Endometrial microvascular endothelial cells (primary cell): ENCODE results near the gene NKX2-2. TPM values are rescaled to one million over a fixed set of nuclear protein-coding genes. Genes with fewer than 3 reads are reported as not detected.

Source experiments
- in situ Hi-C: cut with HindIII; loops from 2 replicates; pipeline ENCODE4 v1.10.0; 2017; ENCODE audit warnings: low sequenced_read_pairs, low pct_unique_long_range_greater_than_20kb; ENCODE audit errors: inconsistent ontology term
- total RNA-seq: library from RNA; depleted of rRNA; stranded (reverse); fragments of >200 nt; gene quantifications from one replicate; pipeline ENCODE4 v1.2.3, GENCODE V29; 2015; ENCODE audit errors: inconsistent ontology term

The NKX2-2 gene
- total RNA-seq, 1 donor from 2014 or later = not detected

GRCh38 chr20:21523281-21523868 is 9.5 kb upstream of the NKX2-2 start:
- in situ Hi-C loops = no loop called here

DNA sequence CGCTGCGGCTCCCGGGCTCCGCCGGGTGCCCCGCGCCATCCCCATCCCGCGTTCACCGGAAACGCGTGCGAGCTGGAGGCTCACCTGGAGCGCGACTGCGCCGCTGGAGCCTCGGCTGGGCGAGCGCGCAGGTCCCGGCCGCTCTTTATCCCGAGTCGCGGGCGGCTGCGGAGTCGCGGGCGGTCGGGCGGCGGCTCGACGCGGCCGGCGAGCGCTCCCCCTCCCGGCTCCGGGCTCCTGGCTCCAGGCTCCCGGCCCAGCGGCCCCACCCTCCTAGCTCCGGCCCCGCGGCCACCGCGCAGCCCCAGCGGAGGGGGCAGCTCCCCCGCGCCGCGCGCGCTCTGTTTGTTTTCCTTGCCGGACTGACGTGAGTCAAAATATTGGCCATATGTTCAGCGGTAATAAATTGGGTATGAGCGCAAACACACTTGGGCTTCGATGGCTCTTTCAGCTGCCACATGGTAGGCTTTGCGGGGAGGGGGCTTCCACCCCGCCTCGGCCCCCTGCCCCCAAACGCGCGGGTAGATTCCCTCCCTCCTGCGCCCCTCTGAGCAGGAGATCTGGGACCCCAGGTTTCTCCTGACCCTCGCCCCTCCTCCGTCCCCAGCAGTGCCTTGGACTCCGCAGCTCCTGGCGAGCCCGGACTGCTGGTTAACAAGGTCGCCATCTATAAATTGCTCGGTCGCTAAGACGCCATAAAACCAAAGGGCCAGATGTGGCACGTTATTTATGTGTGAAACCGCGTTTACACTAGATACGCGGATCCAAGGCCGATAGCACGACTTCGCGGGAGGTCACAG is 8.8 kb upstream of the NKX2-2 start:
- in situ Hi-C loops = no loop called here

DNA sequence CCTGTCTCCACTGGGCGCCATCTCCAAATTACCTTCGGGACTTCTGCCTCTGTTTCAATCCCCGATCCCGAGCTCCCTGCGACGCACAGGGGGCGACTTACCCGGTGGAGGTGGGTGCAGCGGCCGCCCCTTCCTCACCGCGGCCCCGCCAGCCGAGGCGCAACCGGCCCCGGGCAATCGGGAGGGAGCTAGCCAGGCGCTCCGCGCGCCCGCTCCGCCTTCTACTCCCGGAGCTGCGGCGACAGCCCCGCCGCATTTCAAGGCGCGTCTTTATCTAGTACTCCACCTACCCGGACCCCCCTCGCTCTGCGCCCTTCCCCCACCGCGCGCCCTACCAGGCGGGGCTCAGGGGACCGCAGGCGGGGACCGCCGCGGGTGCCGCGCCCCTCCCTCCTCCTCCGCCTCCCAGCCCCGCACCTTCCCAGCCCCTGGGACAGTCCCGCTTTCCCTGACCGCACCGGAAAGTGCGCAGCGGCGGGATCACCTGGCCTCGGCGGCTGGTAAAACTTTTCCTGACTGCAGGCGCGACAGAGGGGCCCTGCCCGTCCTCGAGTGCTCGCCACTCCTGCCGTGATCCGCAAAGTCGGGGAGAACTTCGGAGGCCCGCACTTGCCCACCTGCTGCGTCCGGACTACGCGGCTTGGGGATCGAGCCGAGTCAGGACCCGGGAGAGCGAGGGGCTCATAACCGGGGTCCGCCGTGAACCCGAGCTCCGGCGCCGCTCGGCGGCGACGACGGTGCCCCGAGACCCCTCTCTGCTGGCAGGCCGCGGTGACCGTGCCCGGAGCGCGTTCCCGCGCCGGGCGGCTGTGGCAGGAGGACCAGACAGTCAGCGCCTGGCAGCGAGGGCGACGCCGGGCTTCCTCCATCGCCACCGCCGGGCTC is 8.0 kb upstream of the NKX2-2 start:
- in situ Hi-C loops = no loop called here

- in situ Hi-C loops = no loop called here
Measured at GRCh38 chr20:21520702-21521595, 7.1 kb upstream of the NKX2-2 start.

DNA sequence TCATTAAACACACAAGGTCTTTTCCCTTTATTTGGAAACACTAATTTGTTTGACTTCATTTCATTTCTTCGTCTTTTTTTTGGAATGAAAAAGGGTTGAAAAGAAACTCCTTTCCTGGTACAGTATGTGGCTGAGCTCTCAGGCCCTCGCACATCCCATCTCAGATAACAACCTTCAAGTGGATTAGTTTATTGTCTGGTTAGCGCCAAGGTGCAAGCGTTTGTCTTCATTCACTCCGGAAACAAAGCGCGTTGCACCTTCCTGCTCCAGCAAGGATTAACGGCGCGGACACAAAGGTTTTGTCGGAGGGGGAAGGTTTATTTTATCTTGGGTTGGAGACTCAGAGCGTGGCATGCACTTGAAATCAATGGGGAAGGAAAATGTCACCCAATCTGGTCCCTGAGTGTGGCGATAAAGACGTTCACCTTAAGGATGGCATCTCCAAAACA is 5.3 kb upstream of the NKX2-2 start:
- in situ Hi-C loops = no loop called here

GRCh38 chr20:21518292-21518991 is 4.6 kb upstream of the NKX2-2 start:
- in situ Hi-C loops = no loop called here

DNA sequence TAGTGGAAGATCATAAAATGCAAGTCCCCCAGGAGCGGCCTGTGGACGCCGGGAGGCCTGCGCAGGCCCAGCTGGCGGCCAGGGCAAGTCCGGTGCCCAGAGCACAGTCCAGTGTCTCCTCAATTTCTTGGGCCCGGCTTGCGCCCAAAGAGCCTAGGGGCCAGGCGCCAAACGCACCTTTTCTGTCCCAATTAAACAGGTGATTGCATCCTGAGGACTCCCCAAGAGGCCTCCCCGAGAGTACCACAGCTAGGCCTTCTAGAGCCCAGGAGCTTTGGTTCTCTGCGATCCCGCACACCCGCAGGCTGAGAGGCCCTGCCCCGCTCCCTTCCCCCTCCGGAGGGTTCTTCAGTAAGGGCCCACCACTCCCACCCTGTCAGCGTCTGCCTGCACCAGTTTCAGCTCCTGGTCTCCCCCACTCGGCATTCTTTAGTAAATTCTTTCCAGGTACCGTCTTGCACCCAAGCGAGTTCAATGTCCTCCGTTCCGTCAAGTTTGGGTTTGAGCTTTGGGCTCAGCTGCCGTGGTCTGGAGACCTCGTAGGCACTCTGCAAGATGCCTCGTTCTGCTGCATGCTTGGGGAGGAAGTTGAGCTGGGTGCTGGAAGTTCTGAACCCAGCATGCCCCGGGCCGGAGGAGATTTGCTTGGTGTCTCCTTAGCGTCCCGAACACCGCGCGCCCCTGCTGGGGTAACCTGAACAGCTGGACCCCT is 3.9 kb upstream of the NKX2-2 start:
- in situ Hi-C loops = no loop called here

GRCh38 chr20:21516861-21517565 is 3.1 kb upstream of the NKX2-2 start:
- in situ Hi-C loops = no loop called here

- in situ Hi-C loops = no loop called here
Measured at GRCh38 chr20:21516180-21516567, 2.3 kb upstream of the NKX2-2 start.

GRCh38 chr20:21515300-21516179 is 1.7 kb upstream of the NKX2-2 start:
- in situ Hi-C loops = no loop called here

DNA sequence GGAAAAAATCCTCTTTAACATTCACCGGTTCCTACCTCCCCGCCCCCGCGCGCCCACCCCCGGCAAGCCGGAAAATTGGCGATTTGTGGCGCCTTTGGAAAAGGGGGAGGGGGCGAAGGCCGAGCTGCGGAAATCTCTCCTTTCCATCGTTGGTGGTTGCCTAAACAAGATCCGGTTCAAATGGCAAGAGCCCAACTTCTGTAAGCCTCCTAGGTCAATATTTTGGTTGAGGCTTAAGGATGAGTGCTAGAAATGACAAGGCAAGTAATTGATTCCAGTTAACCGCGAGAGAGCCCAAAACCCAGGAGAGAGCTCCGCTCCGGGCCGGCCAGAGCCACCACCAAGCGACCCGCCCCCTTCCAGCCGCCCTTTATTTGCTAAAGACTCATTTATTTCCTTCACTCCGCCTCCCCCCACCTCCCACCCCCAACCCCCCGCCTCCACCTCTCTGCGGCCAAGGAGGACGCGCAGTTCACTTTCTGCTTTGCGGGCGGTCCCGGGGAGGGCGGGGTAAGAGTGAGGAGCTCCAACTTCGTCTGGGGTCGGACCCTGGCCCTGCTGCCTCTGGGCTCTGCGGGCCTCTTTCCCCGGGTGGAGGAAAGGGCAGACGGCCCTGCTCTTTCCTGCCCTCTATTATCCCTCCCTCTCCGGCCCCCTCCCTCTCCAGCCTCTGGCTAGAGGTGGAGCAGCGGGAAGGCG is 838 bp upstream of the NKX2-2 start:
- in situ Hi-C loops = no loop called here

- in situ Hi-C loops = no loop called here
Measured at GRCh38 chr20:21513181-21513663, 642 bp downstream of the NKX2-2 start.

DNA sequence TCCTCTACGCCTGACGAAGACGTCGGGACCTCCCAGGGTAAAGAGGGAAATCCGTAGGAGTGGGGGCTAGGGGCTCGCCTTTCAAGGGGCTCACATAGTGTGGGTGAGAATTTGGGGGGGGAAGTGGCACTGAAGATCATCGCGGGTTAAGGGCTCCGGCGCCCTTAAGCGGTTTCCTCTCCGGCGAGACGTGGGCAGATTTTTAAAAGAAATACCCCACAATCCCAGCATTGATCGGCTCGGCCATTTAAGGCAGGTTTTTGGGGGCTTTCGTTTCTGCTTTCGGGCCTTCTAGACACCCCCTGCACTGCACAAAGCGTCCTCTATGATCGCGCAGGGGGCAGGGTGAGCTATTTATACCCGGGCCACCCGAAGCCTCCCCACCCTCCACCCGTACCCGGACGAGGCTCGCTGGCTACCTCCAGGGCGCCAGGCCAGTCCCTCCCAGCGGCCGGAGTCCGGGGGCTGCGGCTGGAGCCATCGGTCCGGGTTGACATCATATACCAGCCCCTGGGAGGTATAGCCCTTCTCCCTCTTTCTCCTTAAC is 1.2 kb downstream of the NKX2-2 start:
- in situ Hi-C loops = no loop called here

DNA sequence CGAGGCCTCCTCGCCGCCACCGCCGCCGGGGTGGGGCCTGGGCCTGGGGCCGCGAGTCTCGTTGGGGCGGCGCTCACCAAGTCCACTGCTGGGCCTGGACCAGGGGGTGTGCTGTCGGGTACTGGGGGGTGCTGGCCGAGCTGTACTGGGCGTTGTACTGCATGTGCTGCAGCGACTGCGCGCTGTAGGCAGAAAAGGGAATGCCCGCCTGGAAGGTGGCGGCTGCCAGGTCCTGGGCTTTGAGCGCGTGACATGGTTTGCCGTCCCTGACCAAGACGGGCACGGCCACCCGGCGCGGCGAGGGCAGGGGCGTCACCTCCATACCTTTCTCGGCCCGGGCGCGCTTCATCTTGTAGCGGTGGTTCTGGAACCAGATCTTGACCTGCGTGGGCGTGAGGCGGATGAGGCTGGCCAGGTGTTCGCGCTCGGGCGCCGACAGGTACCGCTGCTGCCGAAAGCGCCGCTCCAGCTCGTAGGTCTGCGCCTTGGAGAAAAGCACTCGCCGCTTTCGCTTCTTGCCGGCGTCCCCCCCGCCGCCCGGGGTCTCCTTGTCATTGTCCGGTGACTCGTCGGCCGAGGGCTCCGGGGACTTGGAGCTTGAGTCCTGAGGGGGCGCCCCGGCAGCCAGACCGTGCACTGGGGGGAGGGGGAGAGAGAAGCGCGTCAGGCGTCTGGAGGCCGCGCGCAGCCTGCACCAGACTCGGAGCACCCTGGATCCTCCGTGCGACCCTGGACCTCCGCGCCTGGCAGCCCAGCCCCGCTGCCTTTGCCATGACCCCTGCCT is 1.8 kb downstream of the NKX2-2 start:
- in situ Hi-C loops = no loop called here
